Caco-2 (cell line): Measurements from ENCODE around the gene BMPR1B. TPM values are rescaled to one million over a fixed set of nuclear protein-coding genes. Genes with fewer than 3 reads are reported as not detected.
"Not testable (repeated sequence)": the region's sequence is repeated elsewhere in the genome, so short reads cannot be mapped to it uniquely, and the experiment has no call there.

Experiments used
- BruUV-seq: library from RNA; stranded (reverse); fragments of 400-500 nt; replicated peaks from 2 replicates; lab custom pipeline; 2021; lab: Mats Ljungman, UMichigan
- CTCF ChIA-PET: fragments of 300-600 bp; sonication (Branson Sonifier 250); formaldehyde crosslinking; loops from one replicate; lab custom pipeline; 2022; ENCODE audit warnings: antibody characterized with exemption; lab: Charles Lee
- POLR2A ChIA-PET: fragments of 300-600 bp; sonication (Branson Sonifier 250); formaldehyde crosslinking; loops from one replicate; lab custom pipeline; 2022; ENCODE audit warnings: antibody characterized with exemption; lab: Charles Lee
- DNase-seq, 2 experiments: peaks; one replicate each; pipeline versions ENCODE4 v3.0.0 to v3.0.0-alpha.2; 2020 to 2022
- H3K27me3 ChIP-seq: replicated peaks from 2 replicates; pipeline ENCODE4 v1.6.0; 2011; ENCODE audit warnings: low read length; ENCODE audit not compliant: control insufficient read depth, insufficient read depth
- H3K36me3 ChIP-seq: 2 replicates; pipeline ENCODE4 v1.5.1; 2011; ENCODE audit warnings: low read length; ENCODE audit not compliant: control insufficient read depth, insufficient read depth
- H3K4me1 ChIP-seq: fragments of 250-450 bp; sonication (Bioruptor Pico); 2 replicates; pipeline ENCODE4 v1.5.1; 2020; ENCODE audit warnings: mild to moderate bottlenecking
- H3K4me3 ChIP-seq: 2 replicates; pipeline ENCODE4 v1.5.1; 2011; ENCODE audit warnings: low read depth, mild to moderate bottlenecking, control low read depth, low read length
- H3K9me3 ChIP-seq: fragments of 250-450 bp; sonication (Bioruptor Pico); 2 replicates; pipeline ENCODE4 v1.5.1; 2020; ENCODE audit warnings: mild to moderate bottlenecking, moderate library complexity
- H3K27ac Mint-ChIP-seq: one replicate; pipeline ENCODE4 v1.8.0; 2022; ENCODE audit warnings: mixed read lengths; ENCODE audit not compliant: unreplicated experiment
- H3K27me3 Mint-ChIP-seq: one replicate; pipeline ENCODE4 v1.8.0; 2022; ENCODE audit warnings: mixed read lengths; ENCODE audit not compliant: insufficient read depth, unreplicated experiment
- H3K36me3 Mint-ChIP-seq: one replicate; pipeline ENCODE4 v1.8.0; 2022; ENCODE audit warnings: mild to moderate bottlenecking, mixed read lengths; ENCODE audit not compliant: insufficient read depth, unreplicated experiment
- H3K4me1 Mint-ChIP-seq: one replicate; pipeline ENCODE4 v1.8.0; 2022; ENCODE audit warnings: low read depth, mixed read lengths; ENCODE audit not compliant: unreplicated experiment
- H3K4me3 Mint-ChIP-seq: one replicate; pipeline ENCODE4 v1.8.0; 2022; ENCODE audit warnings: mild to moderate bottlenecking, moderate library complexity, mixed read lengths; ENCODE audit not compliant: unreplicated experiment
- H3K9me3 Mint-ChIP-seq: one replicate; pipeline ENCODE4 v1.8.0; 2022; ENCODE audit warnings: mixed read lengths; ENCODE audit not compliant: unreplicated experiment
- CTCF ChIP-seq, 2 experiments: fragments of 200-600 bp in 1 of 2; IDR thresholded peaks; 1 replicate in 1 of 2; 2 replicates in 1 of 2; pipeline versions ENCODE4 v1.5.1 to v1.8.0; 2011 to 2022; ENCODE audit warnings: antibody characterized with exemption in 1 of 2, control low read depth in 1 of 2, inconsistent platforms in 1 of 2, low read depth in 1 of 2, low read length in 1 of 2, mild to moderate bottlenecking in 1 of 2, moderate library complexity in 1 of 2; ENCODE audit not compliant: insufficient read depth in 1 of 2, severe bottlenecking in 1 of 2, unreplicated experiment in 1 of 2
- intact Hi-C: fragments of 100-400 bp; cut with micrococcal nuclease; formaldehyde crosslinking; loops from one replicate; pipeline ENCODE4 v1.10.0; 2022; ENCODE audit not compliant: unreplicated experiment
- total RNA-seq: library from RNA; stranded (reverse); gene quantifications from 2 replicates; pipeline ENCODE4 v1.2.3, GENCODE V29; 2022

The BMPR1B gene
- total RNA-seq, 1 experiment from 2014 or later = 8.7 TPM

- Histone ChIP-seq H3K27me3 (no peaks in the 10 kb centered on the region), H3K9me3 (no peaks in the 10 kb centered on the region), H3K36me3 (no peaks in the 10 kb centered on the region), H3K4me3 (no peak overlapping the region), H3K4me1 (no peaks in the 10 kb centered on the region)
- Mint-ChIP-seq H3K9me3 (no peaks in the 10 kb centered on the region), H3K4me1 (no peaks in the 10 kb centered on the region), H3K4me3 (no peak overlapping the region), H3K36me3 (no peaks in the 10 kb centered on the region), H3K27me3 (no peaks in the 10 kb centered on the region), H3K27ac (no peak overlapping the region)
- DNase-seq = no peak
- ChIA-PET POLR2A (no interaction called here), CTCF (no interaction called here)
- TF ChIP-seq CTCF (IDR thresholded peaks at IDR 0.05; ENCODE audit: insufficient read depth in 1 of 2, low read depth in 1 of 2, low read length in 1 of 2, severe bottlenecking in 1 of 2, unreplicated experiment in 1 of 2) = no peak
- intact Hi-C loops = no loop called here
- BruUV-seq = no TSS peak
Measured at GRCh38 chr4:95061220-95061619, 303.5 kb downstream of the BMPR1B start.

- CTCF ChIA-PET, intact Hi-C loops, H3K27ac Mint-ChIP-seq, H3K4me3 Mint-ChIP-seq, H3K27me3 Mint-ChIP-seq, H3K4me1 Mint-ChIP-seq, H3K27me3 ChIP-seq, H3K4me3 ChIP-seq, H3K36me3 ChIP-seq, H3K9me3 ChIP-seq, POLR2A ChIA-PET, H3K9me3 Mint-ChIP-seq, DNase-seq, BruUV-seq, H3K4me1 ChIP-seq, H3K36me3 Mint-ChIP-seq: not testable (repeated sequence)
Measured at GRCh38 chr4:95061801-95062200, 304.0 kb downstream of the BMPR1B start.

DNA sequence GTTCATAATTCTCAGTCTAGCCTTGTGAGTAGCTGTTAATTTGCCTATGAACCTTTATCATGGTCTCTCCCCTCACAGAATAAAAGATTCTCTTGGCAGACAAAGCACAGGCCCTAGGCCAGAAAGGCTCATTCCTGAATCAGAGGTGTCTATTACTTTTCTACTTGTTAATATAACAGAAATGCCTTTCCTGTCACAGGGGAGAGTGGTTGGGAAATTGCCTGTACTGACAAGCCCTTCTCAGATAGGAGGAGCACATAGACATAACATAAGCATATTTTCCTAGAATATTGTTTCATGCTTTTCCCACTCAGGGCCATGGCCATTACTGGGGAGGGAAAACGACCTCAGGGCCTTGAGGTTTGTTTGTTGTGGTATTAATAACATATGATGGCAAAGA lies 308.3 kb downstream of the BMPR1B start:
- Mint-ChIP-seq H3K9me3 (no peaks in the 10 kb centered on the region), H3K4me1 (no peaks in the 10 kb centered on the region), H3K27me3 (no peaks in the 10 kb centered on the region), H3K4me3 (no peak overlapping the region), H3K36me3 (no peaks in the 10 kb centered on the region), H3K27ac (no peak overlapping the region)
- Histone ChIP-seq H3K4me1 (no peaks in the 10 kb centered on the region), H3K27me3 (no peaks in the 10 kb centered on the region), H3K4me3 (no peak overlapping the region), H3K36me3 (no peaks in the 10 kb centered on the region), H3K9me3 (no peaks in the 10 kb centered on the region)
- no peak for TF ChIP-seq CTCF (IDR thresholded peaks at IDR 0.05; ENCODE audit: insufficient read depth in 1 of 2, low read depth in 1 of 2, low read length in 1 of 2, severe bottlenecking in 1 of 2, unreplicated experiment in 1 of 2)
- no peak for DNase-seq
- intact Hi-C loops = no loop called here
- ChIA-PET CTCF (no interaction called here), POLR2A (no interaction called here)
- no TSS peak for BruUV-seq

- Histone ChIP-seq H3K4me3 (no peak overlapping the region), H3K9me3 (no peaks in the 10 kb centered on the region), H3K36me3 (no peaks in the 10 kb centered on the region), H3K27me3 (no peaks in the 10 kb centered on the region), H3K4me1 (no peaks in the 10 kb centered on the region)
- Mint-ChIP-seq H3K27me3 (no peaks in the 10 kb centered on the region), H3K4me1 (no peaks in the 10 kb centered on the region), H3K36me3 (no peaks in the 10 kb centered on the region), H3K9me3 (no peaks in the 10 kb centered on the region), H3K4me3 (no peak overlapping the region), H3K27ac (no peak overlapping the region)
- TF ChIP-seq CTCF (IDR thresholded peaks at IDR 0.05; ENCODE audit: insufficient read depth in 1 of 2, low read depth in 1 of 2, low read length in 1 of 2, severe bottlenecking in 1 of 2, unreplicated experiment in 1 of 2) = no peak
- BruUV-seq = no TSS peak
- CTCF ChIA-PET = no interaction called here
- intact Hi-C loops = no loop called here
- POLR2A ChIA-PET = no interaction called here
- DNase-seq = no peak
Measured at GRCh38 chr4:95068401-95068800, 310.6 kb downstream of the BMPR1B start.
